MM.1S (cell line): Measurements from ENCODE around the gene HDAC7.

Experiments
- DNase-seq: peaks from one replicate; pipeline ENCODE4 v3.0.0-alpha.2; 2015
- H2AFZ ChIP-seq: fragments of 300-600 bp; sonication (generic); 2 replicates; pipeline ENCODE4 v1.6.0; 2016; ENCODE audit warnings: antibody characterized with exemption, low read length
- H3F3A ChIP-seq: fragments of 300-600 bp; sonication (generic); 2 replicates; pipeline ENCODE4 v1.6.1; 2016; ENCODE audit warnings: mild to moderate bottlenecking, antibody characterized with exemption, low read length, moderate library complexity, mixed read lengths; ENCODE audit not compliant: insufficient read depth
- H3K27ac ChIP-seq: fragments of 300-600 bp; sonication (generic); 2 replicates; pipeline ENCODE4 v1.5.1; 2016; ENCODE audit warnings: mild to moderate bottlenecking, low read length
- H3K27me3 ChIP-seq: fragments of 300-600 bp; sonication (generic); replicated peaks from 2 replicates; pipeline ENCODE4 v1.6.0; 2016; ENCODE audit warnings: low read length; ENCODE audit not compliant: insufficient read depth
- H3K36me3 ChIP-seq: fragments of 300-600 bp; sonication (generic); replicated peaks from 2 replicates; pipeline ENCODE4 v1.6.1; 2016; ENCODE audit warnings: mild to moderate bottlenecking, low read length, mixed read lengths; ENCODE audit not compliant: insufficient read depth
- H3K4me1 ChIP-seq: fragments of 300-600 bp; sonication (generic); 2 replicates; pipeline ENCODE4 v1.6.1; 2016; ENCODE audit warnings: low read length, mixed read lengths
- H3K4me2 ChIP-seq: fragments of 300-600 bp; sonication (generic); 2 replicates; pipeline ENCODE4 v1.6.0; 2016; ENCODE audit warnings: low read depth, low read length
- H3K4me3 ChIP-seq: fragments of 300-600 bp; sonication (generic); 2 replicates; pipeline ENCODE4 v1.5.1; 2016; ENCODE audit warnings: low read length, mixed read lengths
- H3K79me2 ChIP-seq: fragments of 300-600 bp; sonication (generic); 2 replicates; pipeline ENCODE4 v1.6.1; 2016; ENCODE audit warnings: mixed run types, low read length, mixed read lengths
- H3K9ac ChIP-seq: fragments of 300-600 bp; sonication (generic); 2 replicates; pipeline ENCODE4 v1.6.1; 2016; ENCODE audit warnings: low read length, mixed read lengths
- H3K9me2 ChIP-seq: fragments of 300-600 bp; sonication (generic); replicated peaks from 2 replicates; pipeline ENCODE4 v1.6.1; 2016; ENCODE audit warnings: mild to moderate bottlenecking, low read length, mixed read lengths; ENCODE audit not compliant: insufficient read depth
- H3K9me3 ChIP-seq: fragments of 300-600 bp; sonication (generic); replicated peaks from 2 replicates; pipeline ENCODE4 v1.6.1; 2016; ENCODE audit warnings: mild to moderate bottlenecking, low read length, mixed read lengths; ENCODE audit not compliant: insufficient read depth
- H4K20me1 ChIP-seq: fragments of 300-600 bp; sonication (generic); 2 replicates; pipeline ENCODE4 v1.6.1; 2016; ENCODE audit warnings: mild to moderate bottlenecking, low read length, moderate library complexity, mixed read lengths; ENCODE audit not compliant: insufficient read depth
- EZH2 ChIP-seq: fragments of 300-600 bp; sonication (generic); optimal IDR thresholded peaks from 2 replicates; pipeline ENCODE3; 2017; ENCODE audit warnings: low read depth, mild to moderate bottlenecking, antibody characterized with exemption, low read length, mixed read lengths
- EZH2phosphoT487 ChIP-seq: fragments of 300-600 bp; sonication (generic); IDR thresholded peaks from 2 replicates; pipeline ENCODE4 v1.6.1; 2018; ENCODE audit warnings: antibody characterized with exemption, low read length
- TF ChIP-seq, protein P1 (sequence below): fragments of 300-600 bp; sonication (generic); IDR thresholded peaks from 2 replicates; pipeline ENCODE4 v1.5.1; 2016; ENCODE audit warnings: antibody characterized with exemption, low read length, mixed read lengths

HDAC7 gene

DNA sequence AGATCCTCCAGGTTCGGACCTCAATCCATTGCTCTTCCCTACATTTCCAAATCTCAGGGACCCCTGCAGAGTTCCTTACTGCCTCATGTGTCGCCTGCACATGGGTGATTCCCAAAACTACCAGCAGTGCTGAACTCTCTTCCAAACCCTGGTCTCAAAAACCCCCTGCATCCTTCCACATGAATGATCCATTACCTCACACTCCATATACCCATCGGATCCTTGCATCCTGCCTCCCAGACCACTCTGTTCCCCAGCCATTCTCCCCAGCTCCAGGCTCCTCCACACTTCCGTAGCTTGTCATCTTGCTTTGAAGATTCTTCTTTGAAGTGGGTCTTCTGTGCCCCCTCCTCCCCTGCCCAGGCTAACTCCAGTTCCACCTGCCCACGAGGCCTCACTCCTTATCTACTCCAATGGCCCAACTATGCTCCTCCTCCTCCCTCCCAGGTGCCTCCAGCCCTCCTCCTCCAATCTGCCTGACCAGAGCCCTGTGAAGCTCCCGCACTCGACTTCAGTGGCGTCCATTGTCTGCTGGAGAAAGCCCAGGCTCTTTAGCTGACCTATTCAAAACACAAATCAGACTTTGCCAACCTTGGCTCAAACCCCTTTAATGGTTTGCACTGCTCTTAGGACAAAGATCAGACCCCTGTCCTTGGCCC lies 74.8 kb downstream of the HDAC7 start:
- Histone ChIP-seq H3K27me3 (no peaks in the 10 kb centered on the region), H4K20me1 (no peaks in the 10 kb centered on the region), H3K9me2 (no peaks in the 10 kb centered on the region), H3K9ac (no peak overlapping the region), H3K79me2 (no peaks in the 10 kb centered on the region), H3K4me3 (no peak overlapping the region), H2AFZ (no peak overlapping the region), H3K4me1 (peaks cover 34% of the 10 kb centered on the region), H3K4me2 (no peak overlapping the region), H3K9me3 (no peaks in the 10 kb centered on the region), H3K36me3 (no peaks in the 10 kb centered on the region), H3K27ac (no peak overlapping the region), H3F3A (peaks cover 5% of the 10 kb centered on the region; the same call in 1 of the 2 replicates)
- TF ChIP-seq EZH2: no peak
- no peak for TF ChIP-seq EZH2phosphoT487
- TF ChIP-seq, protein P1, sequence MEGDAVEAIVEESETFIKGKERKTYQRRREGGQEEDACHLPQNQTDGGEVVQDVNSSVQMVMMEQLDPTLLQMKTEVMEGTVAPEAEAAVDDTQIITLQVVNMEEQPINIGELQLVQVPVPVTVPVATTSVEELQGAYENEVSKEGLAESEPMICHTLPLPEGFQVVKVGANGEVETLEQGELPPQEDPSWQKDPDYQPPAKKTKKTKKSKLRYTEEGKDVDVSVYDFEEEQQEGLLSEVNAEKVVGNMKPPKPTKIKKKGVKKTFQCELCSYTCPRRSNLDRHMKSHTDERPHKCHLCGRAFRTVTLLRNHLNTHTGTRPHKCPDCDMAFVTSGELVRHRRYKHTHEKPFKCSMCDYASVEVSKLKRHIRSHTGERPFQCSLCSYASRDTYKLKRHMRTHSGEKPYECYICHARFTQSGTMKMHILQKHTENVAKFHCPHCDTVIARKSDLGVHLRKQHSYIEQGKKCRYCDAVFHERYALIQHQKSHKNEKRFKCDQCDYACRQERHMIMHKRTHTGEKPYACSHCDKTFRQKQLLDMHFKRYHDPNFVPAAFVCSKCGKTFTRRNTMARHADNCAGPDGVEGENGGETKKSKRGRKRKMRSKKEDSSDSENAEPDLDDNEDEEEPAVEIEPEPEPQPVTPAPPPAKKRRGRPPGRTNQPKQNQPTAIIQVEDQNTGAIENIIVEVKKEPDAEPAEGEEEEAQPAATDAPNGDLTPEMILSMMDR: no peak
- no peak for DNase-seq

DNA sequence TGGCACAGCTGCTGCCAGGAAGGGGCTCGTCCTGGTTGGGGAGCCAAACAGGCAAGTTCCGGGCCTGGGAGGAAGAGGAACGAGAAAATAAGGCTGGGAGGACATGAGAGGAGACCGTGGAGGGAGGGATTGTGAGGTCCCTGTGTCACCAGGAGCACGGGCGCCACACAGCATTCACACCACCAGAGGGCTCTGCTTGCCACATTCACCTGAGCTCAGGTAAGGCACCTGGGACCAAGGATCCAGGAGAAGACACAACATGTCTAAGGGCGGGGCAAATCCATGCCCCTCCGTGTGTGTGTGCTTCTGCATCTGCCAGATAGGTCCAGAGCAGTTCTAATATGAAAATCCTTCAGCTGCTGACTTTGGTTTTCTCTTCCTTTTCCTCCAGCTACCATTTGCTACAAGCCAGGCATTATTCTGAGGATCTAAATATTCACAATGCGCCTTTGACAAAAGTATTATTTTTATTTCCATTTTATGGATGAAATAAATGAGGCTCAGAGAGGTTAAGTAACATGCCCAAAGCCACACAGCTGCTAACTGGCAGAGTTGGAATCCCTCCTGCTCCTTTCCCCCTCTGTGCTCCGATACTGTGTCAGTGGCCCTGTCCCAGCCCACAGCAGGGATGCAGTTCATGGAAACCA lies 75.6 kb downstream of the HDAC7 start:
- H3K36me3 ChIP-seq: no peaks in the 10 kb centered on the region
- no peak overlapping the region for H3K4me3 ChIP-seq
- H3K27ac ChIP-seq: no peak overlapping the region
- peak; percentile 78 for DNase-seq
- no peaks in the 10 kb centered on the region for H4K20me1 ChIP-seq
- TF ChIP-seq, protein P1: peak; percentile 86
- no peak for TF ChIP-seq EZH2phosphoT487
- no peaks in the 10 kb centered on the region for H3K9me2 ChIP-seq
- H3K4me1 ChIP-seq: peaks cover 34% of the 10 kb centered on the region
- H3K9me3 ChIP-seq: no peaks in the 10 kb centered on the region
- no peak overlapping the region for H3K4me2 ChIP-seq
- no peaks in the 10 kb centered on the region for H3K79me2 ChIP-seq
- no peak overlapping the region for H3K9ac ChIP-seq
- H3K27me3 ChIP-seq: no peaks in the 10 kb centered on the region
- peaks cover 5% of the 10 kb centered on the region; the same call in 1 of the 2 replicates for H3F3A ChIP-seq
- peak overlapping the region; percentile 39; the same call in 1 of the 2 replicates for H2AFZ ChIP-seq

DNA sequence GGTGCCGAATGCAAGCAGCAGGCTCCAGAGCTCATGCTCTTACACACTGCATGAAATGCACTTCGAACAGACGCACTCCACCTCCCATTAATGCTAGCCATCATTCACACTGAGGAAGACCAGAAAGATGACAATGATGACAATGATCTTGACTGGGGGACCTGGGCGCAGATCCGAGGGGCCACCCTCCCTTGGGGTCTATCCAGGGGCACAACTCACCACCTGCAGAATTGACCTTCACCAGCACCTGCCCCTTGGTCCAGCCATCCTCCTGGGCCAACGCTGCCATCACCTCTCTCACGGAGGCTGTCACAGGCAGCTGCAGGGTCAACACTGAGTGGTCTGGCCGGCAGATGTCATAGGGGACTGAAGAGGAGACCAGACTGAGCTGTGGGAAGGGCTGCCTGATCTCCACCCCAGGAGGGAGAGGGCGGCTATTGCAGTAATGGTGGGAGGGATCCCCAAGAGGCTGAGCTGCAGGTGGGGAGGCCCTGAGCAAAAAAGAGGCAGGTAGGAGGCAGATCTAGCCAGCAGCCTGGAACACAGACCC lies 76.3 kb downstream of the HDAC7 start:
- H3K4me2 ChIP-seq: no peak overlapping the region
- TF ChIP-seq EZH2phosphoT487 (no peak), EZH2 (no peak)
- TF ChIP-seq, protein P1: no peak
- H4K20me1 ChIP-seq: no peaks in the 10 kb centered on the region
- peaks cover 34% of the 10 kb centered on the region for H3K4me1 ChIP-seq
- no peaks in the 10 kb centered on the region for H3K36me3 ChIP-seq
- peaks cover 5% of the 10 kb centered on the region; the same call in 1 of the 2 replicates for H3F3A ChIP-seq
- H2AFZ ChIP-seq: no peak overlapping the region
- H3K4me3 ChIP-seq: no peak overlapping the region
- no peaks in the 10 kb centered on the region for H3K27me3 ChIP-seq
- no peak overlapping the region for H3K9ac ChIP-seq
- no peaks in the 10 kb centered on the region for H3K79me2 ChIP-seq
- no peaks in the 10 kb centered on the region for H3K9me3 ChIP-seq
- H3K27ac ChIP-seq: no peak overlapping the region
- DNase-seq: no peak
- H3K9me2 ChIP-seq: no peaks in the 10 kb centered on the region
